Measurements from ENCODE around the gene NUDT4.
A peak's percentile ranks its signal among the peaks of the same experiment; 100 is the strongest.
"Not testable (repeated sequence)": the region's sequence is repeated elsewhere in the genome, so short reads cannot be mapped to it uniquely, and the experiment has no call there.

NUDT4 gene

GRCh38 chr12:93368766-93369165 lies 9.0 kb upstream of the NUDT4 start:
- no peak for DNase-seq

- DNase-seq: no peak
Measured at GRCh38 chr12:93369505-93369904, 8.2 kb upstream of the NUDT4 start.

GRCh38 chr12:93370947-93371346 lies 6.8 kb upstream of the NUDT4 start:
- no peak for DNase-seq

GRCh38 chr12:93373961-93374656 lies 3.6 kb upstream of the NUDT4 start:
- DNase-seq: no peak

GRCh38 chr12:93375906-93376305 lies 1.8 kb upstream of the NUDT4 start:
- DNase-seq: no peak

- peak; percentile 29 for DNase-seq
Measured at GRCh38 chr12:93376436-93377251, 1.1 kb upstream of the NUDT4 start.

GRCh38 chr12:93378196-93378997 lies 672 bp downstream of the NUDT4 start:
- DNase-seq: peak; percentile 69

- peak; percentile 69 for DNase-seq
Measured at GRCh38 chr12:93378998-93379325, 1.2 kb downstream of the NUDT4 start.

- peak; percentile 54 for DNase-seq
Measured at GRCh38 chr12:93379326-93379980, 1.7 kb downstream of the NUDT4 start.

GRCh38 chr12:93379981-93380361 lies 2.2 kb downstream of the NUDT4 start:
- no peak for DNase-seq

GRCh38 chr12:93380480-93381121 lies 2.9 kb downstream of the NUDT4 start:
- DNase-seq: peak; percentile 58

- no peak for DNase-seq
Measured at GRCh38 chr12:93381161-93381975, 3.6 kb downstream of the NUDT4 start.

GRCh38 chr12:93381976-93382437 lies 4.3 kb downstream of the NUDT4 start:
- DNase-seq: not testable (repeated sequence)

GRCh38 chr12:93387780-93388179 lies 10.1 kb downstream of the NUDT4 start:
- DNase-seq: no peak

GRCh38 chr12:93390031-93390430 lies 12.3 kb downstream of the NUDT4 start:
- DNase-seq: no peak

- DNase-seq: no peak
Measured at GRCh38 chr12:93390549-93391297, 13.0 kb downstream of the NUDT4 start.

GRCh38 chr12:93393425-93393824 lies 15.7 kb downstream of the NUDT4 start:
- no peak for DNase-seq

- DNase-seq: no peak
Measured at GRCh38 chr12:93397412-93397811, 19.7 kb downstream of the NUDT4 start.

- DNase-seq: not testable (repeated sequence)
Measured at GRCh38 chr12:93399183-93399863, 21.6 kb downstream of the NUDT4 start.
